Measurements from ENCODE around the gene SRPX.

Gene SRPX

DNA sequence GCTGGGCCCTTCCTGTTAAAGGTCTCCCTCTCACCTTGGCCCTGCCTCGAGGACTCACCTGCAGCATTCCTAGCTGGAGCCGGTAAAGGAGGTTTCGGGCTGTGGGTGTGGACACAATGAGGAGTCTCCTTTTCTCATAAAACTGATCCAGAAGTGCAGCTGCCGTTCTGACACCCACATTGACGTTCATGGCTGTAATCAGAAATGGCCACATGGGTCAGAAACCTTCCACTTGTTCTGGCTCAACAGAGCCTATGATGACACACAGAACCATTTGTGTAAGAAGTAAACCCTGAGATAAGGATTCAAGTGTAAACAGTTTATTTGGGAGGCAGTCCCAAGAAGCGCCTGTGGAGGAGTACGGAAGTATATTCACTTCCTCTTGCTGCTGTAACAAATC, 63.8 kb downstream of the SRPX start:
- H3F3A ChIP-seq (ENCODE audit: low read depth), result no peaks in the 10 kb centered on the region
- no peak overlapping the region for H3K4me2 ChIP-seq (ENCODE audit: low read depth, low read length, poor library complexity, severe bottlenecking)
- no peak overlapping the region for H3K9ac ChIP-seq (ENCODE audit: low read depth, low read length, poor library complexity, severe bottlenecking)
- H3K27me3 ChIP-seq (ENCODE audit: insufficient read depth, low read length, poor library complexity, severe bottlenecking), result no peaks in the 10 kb centered on the region
- no peaks in the 10 kb centered on the region for H3K79me2 ChIP-seq (ENCODE audit: insufficient read depth, low read length)
- H3K9me2 ChIP-seq (replicated peaks; ENCODE audit: low read depth, low read length), result no peaks in the 10 kb centered on the region
- no peak for TF ChIP-seq EZH2phosphoT487 (IDR thresholded peaks at IDR 0.05; ENCODE audit: borderline replicate concordance)
- TF ChIP-seq, protein P1, sequence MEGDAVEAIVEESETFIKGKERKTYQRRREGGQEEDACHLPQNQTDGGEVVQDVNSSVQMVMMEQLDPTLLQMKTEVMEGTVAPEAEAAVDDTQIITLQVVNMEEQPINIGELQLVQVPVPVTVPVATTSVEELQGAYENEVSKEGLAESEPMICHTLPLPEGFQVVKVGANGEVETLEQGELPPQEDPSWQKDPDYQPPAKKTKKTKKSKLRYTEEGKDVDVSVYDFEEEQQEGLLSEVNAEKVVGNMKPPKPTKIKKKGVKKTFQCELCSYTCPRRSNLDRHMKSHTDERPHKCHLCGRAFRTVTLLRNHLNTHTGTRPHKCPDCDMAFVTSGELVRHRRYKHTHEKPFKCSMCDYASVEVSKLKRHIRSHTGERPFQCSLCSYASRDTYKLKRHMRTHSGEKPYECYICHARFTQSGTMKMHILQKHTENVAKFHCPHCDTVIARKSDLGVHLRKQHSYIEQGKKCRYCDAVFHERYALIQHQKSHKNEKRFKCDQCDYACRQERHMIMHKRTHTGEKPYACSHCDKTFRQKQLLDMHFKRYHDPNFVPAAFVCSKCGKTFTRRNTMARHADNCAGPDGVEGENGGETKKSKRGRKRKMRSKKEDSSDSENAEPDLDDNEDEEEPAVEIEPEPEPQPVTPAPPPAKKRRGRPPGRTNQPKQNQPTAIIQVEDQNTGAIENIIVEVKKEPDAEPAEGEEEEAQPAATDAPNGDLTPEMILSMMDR (conservative IDR thresholded peaks at IDR 0.05; ENCODE audit: low read length), result no peak
- H3K4me3 ChIP-seq (ENCODE audit: low read length, poor library complexity, severe bottlenecking), result no peak overlapping the region
- no peaks in the 10 kb centered on the region for H3K4me1 ChIP-seq (ENCODE audit: insufficient read depth, low read length, poor library complexity, severe bottlenecking)
- 0 out of 2 replicates have a peak overlapping the region, but pooled peaks have one; percentile 39 for H2AFZ ChIP-seq (ENCODE audit: low read length)
- no peaks in the 10 kb centered on the region for H4K20me1 ChIP-seq (ENCODE audit: insufficient read depth, low read length, poor library complexity, severe bottlenecking)
- H3K36me3 ChIP-seq (ENCODE audit: insufficient read depth, low read length), result no peaks in the 10 kb centered on the region
- H3K9me3 ChIP-seq (ENCODE audit: insufficient read depth, low read depth, low read length), result no peaks in the 10 kb centered on the region

DNA sequence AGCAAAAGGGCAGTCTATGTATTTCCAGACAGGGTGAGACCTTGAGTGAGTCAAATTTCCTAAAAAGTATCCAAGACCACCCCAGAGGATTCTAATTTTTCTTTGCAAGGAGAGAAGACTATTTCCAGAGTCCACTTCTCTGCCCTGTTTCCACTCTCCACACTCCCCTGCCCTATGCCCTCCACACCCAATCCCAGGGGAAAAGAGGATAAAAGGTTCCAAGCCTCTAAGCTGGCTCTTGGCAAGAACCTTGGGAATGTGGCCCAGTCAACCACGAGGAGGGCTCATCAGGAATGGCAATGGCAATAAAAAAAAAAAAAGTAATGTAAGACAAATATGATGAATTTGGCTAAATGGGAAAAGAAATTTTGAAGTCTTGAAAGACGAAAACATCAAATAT, 65.9 kb downstream of the SRPX start:
- no peaks in the 10 kb centered on the region for H3K9me3 ChIP-seq (ENCODE audit: insufficient read depth, low read depth, low read length)
- H3K79me2 ChIP-seq (ENCODE audit: insufficient read depth, low read length), result no peaks in the 10 kb centered on the region
- TF ChIP-seq, protein P1 (conservative IDR thresholded peaks at IDR 0.05; ENCODE audit: low read length), result no peak
- no peak for TF ChIP-seq EZH2phosphoT487 (IDR thresholded peaks at IDR 0.05; ENCODE audit: borderline replicate concordance)
- H3K27me3 ChIP-seq (ENCODE audit: insufficient read depth, low read length, poor library complexity, severe bottlenecking), result no peaks in the 10 kb centered on the region
- H3K9me2 ChIP-seq (replicated peaks; ENCODE audit: low read depth, low read length), result no peaks in the 10 kb centered on the region
- H3F3A ChIP-seq (ENCODE audit: low read depth), result no peaks in the 10 kb centered on the region
- no peak overlapping the region for H3K9ac ChIP-seq (ENCODE audit: low read depth, low read length, poor library complexity, severe bottlenecking)
- H3K4me1 ChIP-seq (ENCODE audit: insufficient read depth, low read length, poor library complexity, severe bottlenecking), result no peaks in the 10 kb centered on the region
- no peak overlapping the region for H3K4me2 ChIP-seq (ENCODE audit: low read depth, low read length, poor library complexity, severe bottlenecking)
- H4K20me1 ChIP-seq (ENCODE audit: insufficient read depth, low read length, poor library complexity, severe bottlenecking), result no peaks in the 10 kb centered on the region
- no peak overlapping the region for H2AFZ ChIP-seq (ENCODE audit: low read length)
- H3K4me3 ChIP-seq (ENCODE audit: low read length, poor library complexity, severe bottlenecking), result no peak overlapping the region
- H3K36me3 ChIP-seq (ENCODE audit: insufficient read depth, low read length), result no peaks in the 10 kb centered on the region

DNA sequence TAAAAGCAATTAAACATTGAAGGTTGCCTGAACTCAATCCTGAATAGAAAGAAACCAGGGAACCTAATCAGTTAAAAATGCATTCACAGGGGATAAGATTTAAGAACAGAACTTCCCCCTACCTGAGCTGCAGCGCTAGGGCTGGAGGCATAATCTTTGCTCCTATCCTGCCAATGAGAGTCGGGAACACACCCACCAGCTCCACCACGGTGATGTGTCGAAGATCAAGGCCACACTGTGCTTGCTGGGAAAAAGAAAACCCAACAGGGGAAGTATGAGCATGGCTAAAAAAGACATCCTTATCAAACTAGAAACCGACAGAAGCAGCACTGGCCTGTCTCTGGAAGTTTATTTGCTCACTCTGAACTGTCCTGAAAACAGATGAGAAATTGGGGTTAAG, 66.3 kb downstream of the SRPX start:
- no peak for TF ChIP-seq EZH2phosphoT487 (IDR thresholded peaks at IDR 0.05; ENCODE audit: borderline replicate concordance)
- TF ChIP-seq, protein P1 (conservative IDR thresholded peaks at IDR 0.05; ENCODE audit: low read length), result no peak
- Histone ChIP-seq H3F3A (ENCODE audit: low read depth) (no peaks in the 10 kb centered on the region), H3K27me3 (ENCODE audit: insufficient read depth, low read length, poor library complexity, severe bottlenecking) (no peaks in the 10 kb centered on the region)

More for the DNA sequence above, 66.3 kb downstream of the SRPX start:
- Histone ChIP-seq H4K20me1 (ENCODE audit: insufficient read depth, low read length, poor library complexity, severe bottlenecking) (no peaks in the 10 kb centered on the region), H3K36me3 (ENCODE audit: insufficient read depth, low read length) (no peaks in the 10 kb centered on the region), H2AFZ (ENCODE audit: low read length) (no peak overlapping the region), H3K9me3 (ENCODE audit: insufficient read depth, low read depth, low read length) (no peaks in the 10 kb centered on the region), H3K79me2 (ENCODE audit: insufficient read depth, low read length) (no peaks in the 10 kb centered on the region), H3K9me2 (replicated peaks; ENCODE audit: low read depth, low read length) (no peaks in the 10 kb centered on the region), H3K4me3 (ENCODE audit: low read length, poor library complexity, severe bottlenecking) (no peak overlapping the region), H3K4me2 (ENCODE audit: low read depth, low read length, poor library complexity, severe bottlenecking) (no peak overlapping the region), H3K4me1 (ENCODE audit: insufficient read depth, low read length, poor library complexity, severe bottlenecking) (no peaks in the 10 kb centered on the region), H3K9ac (ENCODE audit: low read depth, low read length, poor library complexity, severe bottlenecking) (no peak overlapping the region)

Measured in Loucy (cell line).